Esophagus squamous epithelium (tissue), 4 donors: ENCODE measurements around the gene ST6GALNAC3.

Experiments
- CTCF ChIP-seq, 6 experiments: fragments of 450-650 bp in 4 of 6; fragments of 200-600 bp in 2 of 6; sonication (generic) in 2 of 6; IDR thresholded peaks; one replicate each; pipeline ENCODE4 v1.5.1; 2016 to 2019; ENCODE audit warnings: antibody characterized with exemption in 6 of 6, mild to moderate bottlenecking in 4 of 6, moderate library complexity in 4 of 6
- POLR2A ChIP-seq, 4 donors: fragments of 450-650 bp; IDR thresholded peaks; one replicate each; pipeline ENCODE4 v1.6.1; 2017; ENCODE audit warnings: antibody characterized with exemption in 4 of 4, mild to moderate bottlenecking in 4 of 4, moderate library complexity in 3 of 4

GRCh38 chr1:76496871-76497270, 422.3 kb downstream of the ST6GALNAC3 start:
- TF ChIP-seq POLR2A (IDR thresholded peaks at IDR 0.05): no peak
- no peak for TF ChIP-seq CTCF (IDR thresholded peaks at IDR 0.05)
